ENCODE measurements around the gene PACS2.

DNA sequence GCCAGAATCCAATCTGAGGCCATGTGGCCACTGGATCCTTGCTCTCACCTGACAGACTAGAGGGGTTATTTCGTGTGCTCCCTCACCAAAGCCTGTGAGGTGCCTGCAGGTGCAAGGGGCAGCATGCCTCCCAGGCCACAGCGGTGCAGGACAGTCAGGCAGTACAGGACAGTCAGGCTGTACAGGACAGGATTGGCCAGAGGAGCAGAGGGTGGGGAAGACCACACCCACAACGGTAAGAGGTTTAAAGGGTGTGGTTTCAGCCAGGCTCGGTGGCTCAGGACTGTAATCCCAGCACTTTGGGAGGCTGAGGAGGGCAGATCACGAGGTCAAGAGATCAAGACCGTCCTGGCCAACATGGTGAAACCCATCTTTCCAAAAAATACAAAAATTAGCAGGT, 10.6 kb upstream of the PACS2 start:
- TF ChIP-seq CTCF (conservative IDR thresholded peaks at IDR 0.05 in 1 of 2, IDR thresholded peaks at IDR 0.05 in 1 of 2; ENCODE audit: extremely low read depth in 1 of 2, insufficient read depth in 1 of 2, low read depth in 1 of 2, low read length in 2 of 2) (no peak), EZH2 (IDR thresholded peaks at IDR 0.05; ENCODE audit: borderline replicate concordance, low read length) (no peak)
